ENCODE data around the gene ADRA2A.

GRCh38 chr10:111087968-111088505, 11.2 kb downstream of the ADRA2A start:
- no peak for TF ChIP-seq CTCF (conservative IDR thresholded peaks at IDR 0.05)
- no peak for TF ChIP-seq ZFX (IDR thresholded peaks at IDR 0.05)

All from C4-2B (cell line).